NCI-H2171 treated with DMSO at 0.1 percent for 48 hours (cell line): ENCODE measurements around the gene CEP76.
"Not testable (repeated sequence)": the region's sequence is repeated elsewhere in the genome, so short reads cannot be mapped to it uniquely, and the experiment has no call there.

Experiments
- DNase-seq: peaks from one replicate; lab custom pipeline; 2025; lab: John Stamatoyannopoulos, UW

Gene CEP76

DNA sequence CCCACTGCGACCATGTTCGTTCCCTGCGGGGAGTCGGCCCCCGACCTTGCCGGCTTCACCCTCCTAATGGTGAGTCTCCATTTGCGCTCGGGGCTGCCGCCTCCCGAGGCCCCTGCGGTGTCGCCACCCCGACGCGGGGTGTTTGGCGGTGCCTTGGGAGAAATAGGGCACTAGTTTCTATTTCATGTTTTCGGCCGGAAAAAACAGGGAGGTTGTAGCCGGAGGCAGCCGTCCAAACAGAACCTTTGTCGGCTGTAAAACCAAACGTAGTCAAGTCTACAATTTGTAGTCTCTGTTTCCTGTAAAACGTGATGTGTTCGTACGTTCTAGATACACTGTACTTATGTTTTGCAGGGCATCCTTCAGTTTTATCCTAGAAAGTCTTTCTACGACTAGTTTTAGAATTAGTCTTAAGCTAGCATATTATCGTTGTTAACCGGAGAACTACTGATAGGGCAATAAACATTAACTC, 609 bp upstream of the CEP76 start:
- no peak for DNase-seq

DNA sequence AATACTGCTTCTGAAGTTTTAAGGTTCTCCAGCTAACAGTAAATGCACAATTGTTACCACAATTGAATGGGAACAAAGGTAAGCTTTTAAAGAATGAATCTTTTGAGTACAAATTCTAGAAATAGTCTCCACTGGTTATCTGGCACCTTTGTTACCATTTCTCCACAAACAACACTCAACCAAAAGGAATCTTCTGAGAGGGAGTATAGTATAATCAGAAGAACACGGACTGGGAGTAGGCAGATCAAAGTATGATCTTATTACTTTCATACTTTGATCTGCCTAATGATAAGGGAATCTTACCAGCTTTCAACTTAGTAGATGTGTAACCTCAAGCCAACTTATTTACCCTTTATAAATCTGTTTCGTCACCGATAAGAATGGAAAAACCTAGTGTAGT, 1.4 kb downstream of the CEP76 start:
- DNase-seq = no peak

DNA sequence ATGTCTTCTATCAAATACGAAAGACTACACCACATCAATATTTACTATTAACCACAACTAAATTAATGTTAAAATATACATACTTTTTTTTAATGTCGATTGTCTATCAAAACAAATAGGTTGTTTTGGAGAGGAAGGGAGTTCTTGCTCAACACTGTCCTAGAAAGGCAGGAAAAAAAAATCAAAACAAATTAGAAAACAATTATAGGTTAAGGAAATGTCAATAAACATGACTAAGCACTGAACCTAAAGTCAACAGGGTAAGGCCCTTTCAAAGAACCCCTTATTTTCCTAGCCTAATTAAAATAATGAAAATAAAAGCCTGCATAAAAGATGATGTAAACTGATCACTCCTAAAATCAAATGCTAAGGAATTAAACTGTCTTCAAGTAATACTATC, 2.8 kb downstream of the CEP76 start:
- DNase-seq = no peak

DNA sequence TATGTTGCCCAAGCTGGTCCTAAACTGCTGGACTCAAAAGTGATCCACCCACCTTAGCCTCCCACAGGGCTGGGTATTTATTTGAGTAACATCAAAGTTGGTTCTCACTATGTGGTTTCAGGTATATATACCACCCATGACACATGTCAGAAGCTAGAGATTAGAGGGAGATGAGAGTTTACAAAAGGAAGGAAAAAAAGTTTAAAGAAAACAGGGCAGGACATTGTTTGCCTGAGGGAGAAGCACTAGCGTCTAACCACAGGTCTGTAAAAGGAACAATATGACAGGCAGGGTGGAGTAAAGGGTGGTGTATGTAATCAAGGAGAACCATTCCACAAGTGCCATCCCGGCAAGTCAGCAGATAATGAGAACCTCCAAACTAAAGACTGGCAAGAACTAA, 8.5 kb downstream of the CEP76 start:
- no peak for DNase-seq

- DNase-seq = no peak
Observed at GRCh38 chr18:12692206-12692605, 10.3 kb downstream of the CEP76 start.

DNA sequence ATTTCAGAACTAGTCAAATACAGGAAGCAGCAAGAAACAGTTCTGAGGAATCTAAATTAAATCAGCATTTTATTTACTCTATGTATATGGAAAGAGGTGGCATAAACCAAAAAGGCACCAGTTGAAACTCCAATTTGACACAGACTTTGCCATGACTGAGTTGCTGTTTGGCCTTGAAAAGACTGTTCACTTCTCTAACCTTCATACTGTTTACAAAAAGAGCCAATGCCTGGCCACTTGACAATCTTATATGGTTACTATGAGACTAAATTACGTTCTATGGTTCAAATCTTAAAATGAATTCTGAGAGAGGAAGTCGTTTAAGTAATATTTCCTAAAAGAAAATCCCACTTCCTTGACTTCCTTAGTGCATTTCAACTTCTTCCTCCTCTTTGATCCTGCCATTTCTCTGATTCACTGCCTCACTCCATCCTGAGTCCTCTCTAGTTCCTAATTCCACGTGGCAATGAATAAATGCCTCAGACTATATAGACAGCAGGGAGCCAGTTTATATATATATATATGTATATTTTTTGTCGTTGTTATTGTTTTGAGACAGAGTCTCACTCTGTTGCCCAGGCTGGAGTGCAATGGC, 13.2 kb downstream of the CEP76 start:
- DNase-seq = no peak

DNA sequence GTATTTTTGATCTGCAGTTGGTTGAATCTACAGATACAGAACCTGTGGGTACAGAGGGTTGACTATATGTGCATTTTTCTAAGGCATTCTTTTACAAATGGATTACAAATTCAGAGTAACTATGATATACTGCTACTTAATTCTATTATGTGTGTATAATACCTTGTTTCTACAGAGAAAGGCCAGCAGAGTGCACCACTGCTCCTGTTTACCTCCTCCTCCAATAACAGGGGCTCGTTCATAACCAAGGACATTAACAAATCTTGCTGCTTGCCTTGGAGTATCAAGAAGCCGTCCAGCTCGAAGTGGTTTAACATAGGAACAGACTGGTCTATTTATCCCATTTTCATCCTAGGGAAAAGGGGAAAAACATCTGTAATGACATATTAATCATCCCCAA, 16.4 kb downstream of the CEP76 start:
- peak; percentile 32 for DNase-seq

DNA sequence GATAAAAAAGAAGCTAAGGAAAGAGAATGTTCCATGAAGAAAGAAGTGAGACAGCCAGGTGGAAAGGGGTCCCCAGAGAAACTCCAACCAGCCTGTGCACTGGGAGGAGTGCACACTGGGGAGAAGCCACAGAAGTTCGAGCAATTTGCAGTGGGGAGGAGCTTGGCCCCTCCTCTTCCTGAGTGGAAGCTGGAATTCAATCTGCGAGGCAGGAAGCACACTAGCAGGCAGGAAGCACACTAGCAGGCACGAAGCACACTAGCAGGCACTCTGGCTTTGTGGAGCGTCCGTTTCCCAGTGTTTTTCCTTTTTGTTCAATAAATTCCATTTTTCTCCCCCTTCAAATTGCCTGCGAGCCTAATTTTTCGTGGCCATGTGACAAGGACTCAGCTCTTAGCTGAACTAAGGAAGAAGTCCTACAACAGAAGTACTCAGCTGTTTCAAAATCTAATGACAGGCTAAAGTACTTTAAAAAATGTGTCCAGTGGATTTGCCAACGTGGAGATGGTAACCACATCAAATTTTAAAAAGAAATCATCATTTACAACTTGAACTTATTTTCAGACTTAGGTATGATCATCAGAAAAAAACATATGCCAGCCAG, 23.2 kb downstream of the CEP76 start:
- DNase-seq = peak; percentile 38

DNA sequence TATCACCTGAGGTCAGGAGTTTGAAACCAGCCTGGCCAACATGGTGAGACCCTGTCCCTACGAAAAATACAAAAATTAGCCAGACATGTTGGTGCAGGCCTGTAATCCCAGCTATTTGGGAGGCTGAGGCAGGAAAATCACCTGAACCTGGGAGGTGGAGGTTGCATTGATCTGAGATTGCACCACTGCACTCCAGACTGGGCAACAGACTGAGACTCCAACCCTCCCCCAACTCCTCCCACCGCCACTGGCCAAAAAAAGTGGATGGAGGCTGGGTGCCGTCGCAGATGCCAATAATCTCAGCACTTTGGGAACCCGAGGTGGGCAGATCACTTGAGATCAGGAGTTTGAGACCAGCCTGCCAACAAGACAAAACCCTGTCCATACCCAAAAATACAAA, 34.5 kb downstream of the CEP76 start:
- DNase-seq = no peak

DNA sequence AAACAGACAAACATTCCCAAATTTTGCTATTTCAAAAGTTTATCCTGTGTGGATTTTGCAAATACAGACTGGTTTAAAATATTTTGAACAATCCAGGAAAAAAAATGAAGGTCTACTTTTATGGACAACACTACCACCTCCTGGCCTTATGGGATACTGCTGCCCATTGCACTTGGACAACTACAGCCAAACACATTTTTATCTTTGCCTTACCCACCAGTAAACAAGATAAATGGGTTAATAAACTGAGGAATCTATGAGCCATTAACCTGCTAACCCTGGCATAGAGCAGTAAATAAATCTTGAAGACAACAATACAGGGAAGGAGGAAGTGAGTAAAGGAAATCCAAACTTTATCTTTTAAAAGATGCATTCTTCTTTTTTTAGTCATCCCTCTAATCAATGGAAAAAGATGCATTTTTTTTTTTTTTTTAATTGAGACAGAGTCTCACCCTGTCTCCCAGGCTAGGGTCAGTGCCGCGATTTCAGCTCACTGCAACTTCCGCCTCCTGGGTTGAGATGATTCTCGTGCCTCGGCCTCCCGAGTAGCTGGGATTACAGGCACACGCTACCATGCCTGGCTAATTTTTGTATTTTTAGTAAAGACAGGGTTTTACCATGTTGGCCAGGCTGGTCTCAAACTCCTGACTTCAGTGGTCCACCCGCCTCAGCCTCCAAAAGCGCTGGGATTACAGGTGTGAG, 42.5 kb downstream of the CEP76 start:
- peak; percentile 71 for DNase-seq

DNA sequence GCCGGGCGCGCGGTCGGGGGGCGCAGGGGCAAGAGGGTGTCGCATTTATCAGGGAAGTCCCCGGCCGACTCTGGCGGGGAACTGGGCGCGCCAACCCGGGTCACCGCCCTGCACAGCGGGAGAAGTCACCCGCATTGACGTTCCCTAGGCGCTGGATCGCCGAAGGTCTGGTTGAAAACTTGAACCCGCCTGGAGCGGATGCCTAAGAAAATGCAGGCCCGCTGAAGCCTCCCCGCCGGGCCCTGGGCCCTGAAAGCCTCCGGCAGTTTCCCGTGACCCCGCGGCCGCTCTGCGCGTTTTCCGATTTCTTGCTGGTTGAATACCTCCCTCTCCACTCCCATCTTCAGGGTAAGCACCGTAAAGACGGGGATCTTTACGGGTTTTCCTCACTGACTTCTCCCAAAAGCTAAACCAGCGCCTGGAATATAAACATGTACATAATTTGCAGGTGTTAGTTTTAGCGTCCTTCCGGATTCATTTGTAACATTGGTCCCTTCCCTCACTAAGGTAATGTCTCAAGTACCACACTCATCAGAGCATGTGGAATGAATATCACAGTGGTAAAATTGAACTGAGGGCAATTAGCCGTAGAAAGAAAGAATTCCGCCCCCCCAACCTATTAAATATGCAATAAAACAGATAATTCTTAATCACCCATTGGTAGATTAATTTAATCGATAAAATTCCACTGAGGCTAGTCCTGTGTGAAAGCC, 43.9 kb downstream of the CEP76 start:
- peak; percentile 33 for DNase-seq

GRCh38 chr18:12657684-12658425, 44.7 kb downstream of the CEP76 start, which contains the start of gene SPIRE1:
TSS of gene SPIRE1 (minus strand) at chr18:12658107. CDS start at chr18:12657866, 241 bp downstream.
- peak; percentile 27 for DNase-seq

GRCh38 chr18:12656938-12657683, 45.4 kb downstream of the CEP76 start:
- peak; percentile 27 for DNase-seq

DNA sequence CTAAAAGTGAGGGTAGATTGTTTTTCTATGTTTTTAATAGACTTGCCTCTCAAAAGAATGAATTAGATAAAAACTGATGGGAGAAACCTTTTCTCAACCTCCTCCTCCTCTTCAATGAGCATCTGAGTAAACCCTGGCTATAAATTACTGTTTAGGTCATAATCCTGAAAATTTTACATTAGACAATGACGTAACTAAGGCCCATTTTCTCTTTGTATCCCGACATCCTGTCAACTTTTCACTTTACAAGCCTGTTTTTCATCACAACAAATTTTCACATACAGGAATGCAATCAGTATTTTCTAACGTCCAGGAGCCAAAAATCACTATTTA, 46.0 kb downstream of the CEP76 start:
- DNase-seq = peak; percentile 31

DNA sequence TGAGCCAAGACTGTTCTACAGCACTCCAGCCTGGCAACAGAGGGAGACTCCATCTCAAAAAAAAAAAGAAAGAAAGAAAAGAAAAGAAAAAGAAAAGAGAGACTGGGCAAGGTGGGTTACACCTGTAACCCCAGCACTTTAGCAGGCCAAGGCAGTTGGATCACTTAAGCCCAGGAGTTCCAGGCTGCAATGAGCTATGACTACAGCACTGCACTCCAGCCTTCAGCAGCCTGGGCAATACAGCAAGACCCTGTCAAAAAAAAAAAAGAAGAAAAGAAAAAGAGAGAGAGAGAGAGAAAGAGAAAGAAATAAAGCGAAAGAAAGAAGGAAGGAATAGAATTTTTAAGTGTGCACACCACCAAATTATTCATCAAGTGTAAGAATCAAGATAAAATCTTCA, 47.6 kb downstream of the CEP76 start:
- no peak for DNase-seq

- no peak for DNase-seq
Observed at GRCh38 chr18:12652861-12653401, 49.6 kb downstream of the CEP76 start.

- no peak for DNase-seq
Observed at GRCh38 chr18:12651651-12652050, 50.9 kb downstream of the CEP76 start.

DNA sequence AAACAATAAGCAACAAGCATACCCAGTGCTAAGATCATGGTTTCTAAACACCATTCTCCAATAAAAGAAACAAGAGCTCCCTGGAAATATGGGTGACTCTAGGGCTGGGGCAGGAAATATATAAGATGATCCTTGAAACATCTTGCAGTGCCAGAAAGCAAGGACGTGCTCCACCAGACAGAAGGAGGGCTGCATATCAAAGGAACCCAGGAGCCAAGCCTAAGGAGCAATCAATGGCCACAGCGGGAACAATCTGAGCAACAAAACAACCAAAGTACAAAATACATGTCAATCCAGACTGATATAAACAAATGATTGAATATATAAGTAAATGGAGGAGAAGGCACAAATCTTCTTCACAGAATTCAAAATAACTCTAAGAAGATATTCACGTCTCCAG, 54.8 kb downstream of the CEP76 start:
- no peak for DNase-seq

DNA sequence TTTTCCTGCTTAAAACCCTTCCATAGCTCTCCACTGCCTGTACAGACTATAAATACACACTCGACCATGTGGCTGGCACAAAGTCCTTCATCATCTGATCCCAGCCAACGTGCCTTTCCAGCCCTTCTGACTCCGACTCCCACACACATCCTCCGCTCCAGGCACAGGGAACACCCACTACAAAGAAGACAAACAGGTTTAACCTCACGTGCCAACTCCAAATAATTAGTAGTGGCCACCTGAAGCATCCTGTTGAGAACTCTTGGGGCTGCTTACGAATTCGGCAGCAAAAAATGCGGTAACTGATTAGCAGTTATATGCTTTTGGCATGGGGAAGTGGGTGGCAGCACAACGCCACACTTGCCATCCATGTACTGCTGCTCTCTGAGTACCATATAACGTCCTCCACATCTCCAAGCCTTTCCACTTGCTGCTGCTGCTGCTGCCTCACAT, 56.7 kb downstream of the CEP76 start:
- no peak for DNase-seq

DNA sequence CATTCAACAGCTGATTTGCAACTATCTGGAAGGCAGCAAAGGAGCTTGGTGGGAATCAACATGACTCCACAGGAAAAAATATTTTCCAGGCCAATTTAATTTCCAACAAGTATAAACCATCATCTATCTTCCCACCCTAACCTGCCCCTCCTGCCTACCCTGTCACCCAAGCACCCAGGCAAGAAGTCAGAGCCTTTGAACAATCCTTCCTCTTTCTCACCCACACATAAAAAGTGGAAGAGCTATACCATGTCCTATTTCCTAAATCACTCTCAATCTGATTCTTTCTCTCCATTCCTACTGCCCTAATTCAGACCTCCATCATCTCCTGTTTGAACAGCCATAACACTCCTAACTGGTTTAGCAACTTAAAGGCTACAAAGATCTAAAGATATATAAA, 57.3 kb downstream of the CEP76 start:
- no peak for DNase-seq

DNA sequence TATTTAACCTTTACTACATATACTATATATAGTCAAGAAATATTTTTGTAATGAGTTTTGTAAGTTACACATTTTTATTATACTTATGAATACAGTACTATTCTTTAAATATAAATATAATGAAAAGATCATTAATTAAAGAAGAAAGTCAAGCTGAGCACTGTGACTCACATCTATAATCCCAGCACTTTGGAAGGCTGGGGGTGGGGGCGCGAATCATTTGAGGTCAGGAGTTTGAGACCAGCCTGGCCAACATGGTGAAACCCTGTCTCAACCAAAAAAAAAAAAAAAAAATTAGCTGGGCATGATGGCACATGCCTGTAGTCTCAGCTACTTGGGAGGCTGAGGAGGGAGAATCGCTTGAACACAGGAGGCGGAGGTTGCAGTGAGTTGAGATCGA, 58.8 kb downstream of the CEP76 start:
- not testable (repeated sequence) for DNase-seq
